DOHH2 (cell line): Measurements from ENCODE around the gene CSMD2.

Experiments
- H3F3A ChIP-seq: fragments of 200-600 bp; sonication (generic), shearing (Covaris generic); 2 replicates; pipeline ENCODE4 v1.6.0; 2016; ENCODE audit warnings: antibody characterized with exemption, mild to moderate bottlenecking; ENCODE audit not compliant: control insufficient read depth, insufficient read depth
- H3K27ac ChIP-seq: fragments of 200-600 bp; sonication (generic); 2 replicates; pipeline ENCODE4 v1.5.1; 2014; ENCODE audit warnings: low read depth, mild to moderate bottlenecking, low read length, moderate library complexity
- H3K27me3 ChIP-seq: fragments of 200-600 bp; sonication (generic); 2 replicates; pipeline ENCODE4 v1.6.1; 2014; ENCODE audit warnings: mild to moderate bottlenecking, low read length, mixed read lengths; ENCODE audit not compliant: control insufficient read depth
- H3K36me3 ChIP-seq: fragments of 200-600 bp; sonication (generic); 2 replicates; pipeline ENCODE4 v1.6.1; 2014; ENCODE audit warnings: mild to moderate bottlenecking, low read length, moderate library complexity, mixed read lengths; ENCODE audit not compliant: control insufficient read depth
- H3K4me1 ChIP-seq: fragments of 200-600 bp; sonication (generic); 2 replicates; pipeline ENCODE4 v1.6.1; 2014; ENCODE audit warnings: mild to moderate bottlenecking, low read length, mixed read lengths; ENCODE audit not compliant: control insufficient read depth
- H3K4me2 ChIP-seq: fragments of 200-600 bp; sonication (generic); 2 replicates; pipeline ENCODE4 v1.6.0; 2014; ENCODE audit warnings: mild to moderate bottlenecking, low read length, moderate library complexity
- H3K4me3 ChIP-seq: fragments of 200-600 bp; sonication (generic); 2 replicates; pipeline ENCODE4 v1.5.1; 2014; ENCODE audit warnings: mild to moderate bottlenecking, low read length, mixed read lengths
- H3K79me2 ChIP-seq: fragments of 200-600 bp; sonication (generic); 2 replicates; pipeline ENCODE4 v1.6.1; 2014; ENCODE audit warnings: mild to moderate bottlenecking, low read length, mixed read lengths; ENCODE audit not compliant: control insufficient read depth
- H3K9me2 ChIP-seq: fragments of 200-600 bp; sonication (generic); replicated peaks from 2 replicates; pipeline ENCODE4 v1.6.1; 2014; ENCODE audit warnings: mild to moderate bottlenecking, low read length, mixed read lengths; ENCODE audit not compliant: control insufficient read depth
- H3K9me3 ChIP-seq: fragments of 200-600 bp; sonication (generic); 2 replicates; pipeline ENCODE4 v1.6.1; 2014; ENCODE audit warnings: antibody characterized with exemption, low read length, mixed read lengths; ENCODE audit not compliant: control insufficient read depth, insufficient read depth
- H4K20me1 ChIP-seq: fragments of 200-600 bp; sonication (generic); 2 replicates; pipeline ENCODE4 v1.6.0; 2014; ENCODE audit warnings: low read depth, mild to moderate bottlenecking, antibody characterized with exemption, low read length, moderate library complexity; ENCODE audit not compliant: control insufficient read depth, insufficient read depth
- EZH2phosphoT487 ChIP-seq: fragments of 200-600 bp; sonication (generic); IDR thresholded peaks from 2 replicates; pipeline ENCODE4 v1.6.1; 2017; ENCODE audit warnings: borderline replicate concordance, mild to moderate bottlenecking, antibody characterized with exemption, low read length, moderate library complexity, mixed read lengths
- TF ChIP-seq, protein P1 (sequence below): fragments of 200-600 bp; sonication (generic); IDR thresholded peaks from one replicate; pipeline ENCODE4 v1.5.1; 2014; ENCODE audit warnings: antibody characterized with exemption, mild to moderate bottlenecking, low read depth, low read length; ENCODE audit not compliant: poor library complexity, severe bottlenecking

The CSMD2 gene

DNA sequence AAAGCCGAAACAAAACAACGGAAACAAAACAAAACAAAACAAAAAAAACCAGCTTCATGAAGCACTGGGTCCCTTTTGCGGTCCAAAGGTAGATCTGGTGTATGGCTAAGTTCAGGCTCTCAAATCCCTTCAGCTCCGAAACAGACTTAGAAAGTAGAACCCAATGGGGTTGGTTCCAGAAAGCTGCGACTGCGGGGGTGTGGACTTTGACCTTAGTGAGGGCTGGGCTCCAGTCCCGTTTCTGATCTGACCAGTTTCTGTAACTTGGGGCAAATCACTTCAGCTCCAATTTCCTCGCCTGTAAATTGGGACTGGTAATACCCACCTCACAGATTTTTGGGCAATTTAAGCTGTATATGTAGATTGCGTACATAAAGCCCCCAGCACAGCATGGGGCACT lies 587.4 kb downstream of the CSMD2 start:
- no peak overlapping the region for H3K27ac ChIP-seq
- H3K27me3 ChIP-seq: no peaks in the 10 kb centered on the region
- H3K9me2 ChIP-seq: no peaks in the 10 kb centered on the region
- H3K36me3 ChIP-seq: no peaks in the 10 kb centered on the region
- peaks cover 6% of the 10 kb centered on the region for H3K4me1 ChIP-seq
- H3K79me2 ChIP-seq: no peaks in the 10 kb centered on the region
- no peaks in the 10 kb centered on the region for H3K9me3 ChIP-seq
- TF ChIP-seq, protein P1, sequence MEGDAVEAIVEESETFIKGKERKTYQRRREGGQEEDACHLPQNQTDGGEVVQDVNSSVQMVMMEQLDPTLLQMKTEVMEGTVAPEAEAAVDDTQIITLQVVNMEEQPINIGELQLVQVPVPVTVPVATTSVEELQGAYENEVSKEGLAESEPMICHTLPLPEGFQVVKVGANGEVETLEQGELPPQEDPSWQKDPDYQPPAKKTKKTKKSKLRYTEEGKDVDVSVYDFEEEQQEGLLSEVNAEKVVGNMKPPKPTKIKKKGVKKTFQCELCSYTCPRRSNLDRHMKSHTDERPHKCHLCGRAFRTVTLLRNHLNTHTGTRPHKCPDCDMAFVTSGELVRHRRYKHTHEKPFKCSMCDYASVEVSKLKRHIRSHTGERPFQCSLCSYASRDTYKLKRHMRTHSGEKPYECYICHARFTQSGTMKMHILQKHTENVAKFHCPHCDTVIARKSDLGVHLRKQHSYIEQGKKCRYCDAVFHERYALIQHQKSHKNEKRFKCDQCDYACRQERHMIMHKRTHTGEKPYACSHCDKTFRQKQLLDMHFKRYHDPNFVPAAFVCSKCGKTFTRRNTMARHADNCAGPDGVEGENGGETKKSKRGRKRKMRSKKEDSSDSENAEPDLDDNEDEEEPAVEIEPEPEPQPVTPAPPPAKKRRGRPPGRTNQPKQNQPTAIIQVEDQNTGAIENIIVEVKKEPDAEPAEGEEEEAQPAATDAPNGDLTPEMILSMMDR: no peak
- TF ChIP-seq EZH2phosphoT487: no peak
- H4K20me1 ChIP-seq: no peaks in the 10 kb centered on the region
- H3K4me3 ChIP-seq: no peak overlapping the region
- H3F3A ChIP-seq: no peaks in the 10 kb centered on the region
- H3K4me2 ChIP-seq: no peak overlapping the region

DNA sequence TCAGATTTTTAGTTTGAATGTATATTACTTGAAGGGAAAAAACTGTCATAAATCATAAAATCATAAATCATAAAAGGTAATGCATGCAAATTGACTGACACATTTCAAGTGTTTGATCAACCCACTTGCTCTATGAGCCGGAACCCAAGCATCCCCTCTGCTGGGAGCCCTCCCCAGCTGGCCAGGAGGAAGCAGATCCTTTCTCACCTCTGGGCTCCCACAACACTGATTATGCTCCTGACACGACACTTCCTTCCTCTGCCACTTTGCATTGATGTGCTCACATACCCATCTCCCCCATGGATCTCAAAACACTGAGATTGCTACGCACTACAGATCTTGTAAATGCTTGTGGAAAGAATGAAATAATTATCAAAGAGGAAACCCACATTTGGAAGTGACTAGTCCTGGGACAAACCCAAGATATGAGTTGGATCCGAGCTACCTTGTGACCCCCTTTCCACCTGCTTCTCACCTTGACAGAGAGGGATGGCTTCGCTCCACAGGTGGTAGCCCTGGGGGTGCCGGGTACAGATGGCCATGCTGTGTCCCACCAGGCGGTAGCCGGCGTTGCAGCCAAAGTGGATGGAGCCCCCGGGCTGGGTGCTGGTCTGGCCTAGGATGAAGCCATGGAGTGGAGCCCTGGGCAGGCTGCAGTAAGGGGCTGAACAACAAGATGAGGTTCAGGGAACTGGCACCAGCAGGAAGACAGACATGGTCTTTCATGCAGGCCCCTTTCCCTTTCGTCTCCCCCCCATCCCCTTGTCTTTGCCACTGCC lies 588.0 kb downstream of the CSMD2 start:
- Histone ChIP-seq H3K4me1 (peaks cover 6% of the 10 kb centered on the region), H3K27me3 (0 out of 2 replicates have a peak, but pooled peaks cover 3% of the 10 kb centered on the region), H3K4me2 (no peak overlapping the region), H4K20me1 (no peaks in the 10 kb centered on the region), H3K9me3 (no peaks in the 10 kb centered on the region), H3K9me2 (no peaks in the 10 kb centered on the region), H3K4me3 (no peak overlapping the region), H3K79me2 (no peaks in the 10 kb centered on the region), H3F3A (no peaks in the 10 kb centered on the region), H3K27ac (no peak overlapping the region), H3K36me3 (no peaks in the 10 kb centered on the region)
- TF ChIP-seq, protein P1: no peak
- no peak for TF ChIP-seq EZH2phosphoT487

DNA sequence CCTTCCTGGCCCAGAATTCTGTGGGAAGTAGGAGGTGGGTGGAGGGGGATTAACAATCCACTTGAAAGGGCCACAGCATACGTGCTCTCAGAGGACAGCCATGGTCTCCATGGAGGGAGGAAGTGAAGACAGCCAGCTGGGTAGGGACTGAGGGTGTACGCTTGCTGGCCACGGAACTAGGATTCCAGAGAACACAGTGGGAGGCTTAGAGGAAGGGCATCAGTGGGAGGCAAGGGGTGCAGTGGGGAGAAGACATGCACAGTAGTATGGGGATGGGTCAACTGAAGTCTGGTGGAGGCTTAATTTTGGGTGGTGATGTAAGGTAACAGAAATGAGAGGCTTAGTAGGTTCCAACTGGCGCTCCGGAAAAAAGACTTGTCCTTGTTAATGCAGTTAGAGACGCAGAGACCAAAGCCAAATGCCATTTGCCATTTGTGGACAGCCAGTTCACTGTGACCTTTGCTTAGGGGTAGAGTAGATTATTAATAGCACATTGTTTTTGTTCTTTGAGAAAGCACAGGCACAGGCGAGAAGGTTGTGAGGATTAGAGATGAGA lies 589.6 kb downstream of the CSMD2 start:
- H3K79me2 ChIP-seq: no peaks in the 10 kb centered on the region
- no peaks in the 10 kb centered on the region for H3K9me2 ChIP-seq
- TF ChIP-seq, protein P1: no peak
- no peak for TF ChIP-seq EZH2phosphoT487
- no peak overlapping the region for H3K4me3 ChIP-seq
- H3K4me2 ChIP-seq: no peak overlapping the region
- H3K36me3 ChIP-seq: no peaks in the 10 kb centered on the region
- H3K27me3 ChIP-seq: 0 out of 2 replicates have a peak, but pooled peaks cover 3% of the 10 kb centered on the region
- peaks cover 6% of the 10 kb centered on the region for H3K4me1 ChIP-seq
- H4K20me1 ChIP-seq: no peaks in the 10 kb centered on the region
- H3K9me3 ChIP-seq: no peaks in the 10 kb centered on the region
- H3K27ac ChIP-seq: no peak overlapping the region
- H3F3A ChIP-seq: no peaks in the 10 kb centered on the region
